Activated CD4-positive, alpha-beta T cell treated with anti-CD3 and anti-CD28 coated beads for 36 hours (primary cell): Measurements from ENCODE around the gene HAGH. TPM values are rescaled to one million over a fixed set of nuclear protein-coding genes. Genes with fewer than 3 reads are reported as not detected.

ENCODE experiments used
- ATAC-seq: fragments of 200-7000 bp; cut with Tn5 transposase; one replicate; pipeline ENCODE4 v1.10.0; 2021; ENCODE audit warnings: mild to moderate bottlenecking, moderate library complexity
- CTCF ChIA-PET: fragments of 350-600 bp; sonication (Branson Sonifier 250); formaldehyde crosslinking; loops from one replicate; lab custom pipeline; 2021; ENCODE audit warnings: antibody characterized with exemption; lab: Charles Lee
- POLR2A ChIA-PET: fragments of 350-600 bp; sonication (Branson Sonifier 250); formaldehyde crosslinking; loops from one replicate; lab custom pipeline; 2021; ENCODE audit warnings: antibody characterized with exemption, inconsistent platforms; lab: Charles Lee
- DNase-seq: peaks from one replicate; pipeline ENCODE4 v3.0.0-alpha.2; 2020
- H3K27ac Mint-ChIP-seq: one replicate; pipeline ENCODE4 v1.8.0; 2021; ENCODE audit warnings: mixed read lengths
- H3K27me3 Mint-ChIP-seq: one replicate; pipeline ENCODE4 v1.8.0; 2021; ENCODE audit warnings: mixed read lengths
- H3K36me3 Mint-ChIP-seq: one replicate; pipeline ENCODE4 v1.8.0; 2021; ENCODE audit warnings: low read depth, mixed read lengths
- H3K4me1 Mint-ChIP-seq: one replicate; pipeline ENCODE4 v1.8.0; 2021; ENCODE audit warnings: mixed read lengths
- H3K4me3 Mint-ChIP-seq: one replicate; pipeline ENCODE4 v1.8.0; 2021; ENCODE audit warnings: mild to moderate bottlenecking, moderate library complexity, mixed read lengths
- H3K9me3 Mint-ChIP-seq: one replicate; pipeline ENCODE4 v1.8.0; 2021; ENCODE audit warnings: low read depth, mixed read lengths
- intact Hi-C, 2 experiments: fragments of 100-400 bp; cut with DNase I in 1 of 2; cut with micrococcal nuclease in 1 of 2; formaldehyde crosslinking; loops; one replicate each; pipeline versions ENCODE4 v1.14.2 to v1.15.1; 2022 to 2024; cut with DNase I, micrococcal nuclease
- total RNA-seq, 2 experiments: library from RNA; stranded (reverse); gene quantifications; one replicate each; pipeline ENCODE4 v1.2.3, GENCODE V29; 2021

HAGH gene
- total RNA-seq, 2 experiments from 2014 or later = 20.9 to 25.0 TPM

DNA sequence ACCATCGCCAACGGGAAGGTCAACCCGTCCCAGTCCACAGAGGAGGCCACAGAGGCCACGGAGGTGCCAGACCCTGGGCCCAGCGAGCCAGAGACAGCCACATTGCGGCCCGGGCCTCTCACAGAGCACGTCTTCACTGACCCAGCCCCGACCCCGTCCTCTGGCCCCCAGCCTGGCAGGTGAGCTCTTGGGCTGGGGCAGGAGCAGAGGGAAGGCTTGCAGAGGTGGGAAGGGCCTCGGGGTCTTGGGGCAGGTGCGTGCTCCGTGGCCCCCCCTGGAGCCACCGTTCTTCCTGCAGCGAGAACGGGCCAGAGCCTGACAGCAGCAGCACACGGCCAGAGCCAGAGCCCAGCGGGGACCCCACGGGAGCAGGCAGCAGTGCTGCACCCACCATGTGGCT, 60.4 kb downstream of the HAGH start:
- no peak for ATAC-seq
- Mint-ChIP-seq H3K27ac (no peak overlapping the region), H3K4me3 (no peak overlapping the region), H3K4me1 (peaks cover 7% of the 10 kb centered on the region), H3K27me3 (no peaks in the 10 kb centered on the region), H3K36me3 (peaks cover 12% of the 10 kb centered on the region), H3K9me3 (no peaks in the 10 kb centered on the region)
- intact Hi-C loops = no loop called here
- DNase-seq = no peak
- ChIA-PET POLR2A (no interaction called here), CTCF (no interaction called here)

DNA sequence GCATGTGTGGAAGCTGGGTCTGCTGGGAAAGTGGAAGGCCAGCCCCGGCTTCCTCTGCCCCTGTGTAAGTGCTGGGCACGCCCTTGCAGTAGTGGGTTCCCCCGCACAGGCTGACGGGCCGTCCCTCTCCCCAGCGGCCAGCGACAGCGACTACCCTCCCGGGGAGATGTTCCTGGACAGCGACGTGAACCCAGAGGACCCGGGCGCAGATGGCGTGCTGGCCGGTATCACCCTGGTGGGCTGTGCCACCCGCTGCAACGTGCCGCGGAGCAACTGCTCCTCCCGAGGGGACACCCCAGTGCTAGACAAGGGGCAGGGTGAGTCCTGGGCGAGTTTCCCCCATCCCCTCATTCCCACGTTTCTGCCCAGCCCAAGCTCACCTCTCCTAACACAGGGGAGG, 60.8 kb downstream of the HAGH start:
- intact Hi-C loops = no loop called here
- Mint-ChIP-seq H3K27me3 (no peaks in the 10 kb centered on the region), H3K27ac (no peak overlapping the region), H3K36me3 (peaks cover 14% of the 10 kb centered on the region), H3K4me1 (peaks cover 7% of the 10 kb centered on the region), H3K9me3 (no peaks in the 10 kb centered on the region), H3K4me3 (no peak overlapping the region)
- ATAC-seq (no peak), DNase-seq (no peak)
- CTCF ChIA-PET = no interaction called here
- POLR2A ChIA-PET = no interaction called here

DNA sequence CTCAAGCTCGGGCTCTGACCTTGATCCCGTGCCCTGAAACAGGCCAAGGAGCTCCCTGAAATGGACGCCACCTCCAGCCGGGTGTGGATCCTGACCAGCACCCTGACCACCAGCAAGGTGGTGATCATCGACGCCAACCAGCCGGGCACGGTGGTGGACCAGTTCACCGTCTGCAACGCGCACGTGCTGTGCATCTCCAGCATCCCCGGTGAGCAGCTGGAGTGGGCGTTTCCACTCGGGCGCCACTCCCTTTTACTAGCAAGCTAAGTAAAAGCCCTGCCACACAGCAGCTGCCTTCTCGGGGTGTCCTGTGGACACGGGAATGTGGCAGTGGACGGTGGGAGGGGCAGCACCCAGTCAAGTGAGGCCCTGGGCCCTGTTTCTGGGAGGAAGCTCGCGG, 61.7 kb downstream of the HAGH start:
- CTCF ChIA-PET = no interaction called here
- POLR2A ChIA-PET = interaction anchor here (0.6 kb wide), 2 partner anchors 10 to 287 kb away, joined by 3 to 5 read pairs; no protein-coding TSS in a partner anchor

DNA sequence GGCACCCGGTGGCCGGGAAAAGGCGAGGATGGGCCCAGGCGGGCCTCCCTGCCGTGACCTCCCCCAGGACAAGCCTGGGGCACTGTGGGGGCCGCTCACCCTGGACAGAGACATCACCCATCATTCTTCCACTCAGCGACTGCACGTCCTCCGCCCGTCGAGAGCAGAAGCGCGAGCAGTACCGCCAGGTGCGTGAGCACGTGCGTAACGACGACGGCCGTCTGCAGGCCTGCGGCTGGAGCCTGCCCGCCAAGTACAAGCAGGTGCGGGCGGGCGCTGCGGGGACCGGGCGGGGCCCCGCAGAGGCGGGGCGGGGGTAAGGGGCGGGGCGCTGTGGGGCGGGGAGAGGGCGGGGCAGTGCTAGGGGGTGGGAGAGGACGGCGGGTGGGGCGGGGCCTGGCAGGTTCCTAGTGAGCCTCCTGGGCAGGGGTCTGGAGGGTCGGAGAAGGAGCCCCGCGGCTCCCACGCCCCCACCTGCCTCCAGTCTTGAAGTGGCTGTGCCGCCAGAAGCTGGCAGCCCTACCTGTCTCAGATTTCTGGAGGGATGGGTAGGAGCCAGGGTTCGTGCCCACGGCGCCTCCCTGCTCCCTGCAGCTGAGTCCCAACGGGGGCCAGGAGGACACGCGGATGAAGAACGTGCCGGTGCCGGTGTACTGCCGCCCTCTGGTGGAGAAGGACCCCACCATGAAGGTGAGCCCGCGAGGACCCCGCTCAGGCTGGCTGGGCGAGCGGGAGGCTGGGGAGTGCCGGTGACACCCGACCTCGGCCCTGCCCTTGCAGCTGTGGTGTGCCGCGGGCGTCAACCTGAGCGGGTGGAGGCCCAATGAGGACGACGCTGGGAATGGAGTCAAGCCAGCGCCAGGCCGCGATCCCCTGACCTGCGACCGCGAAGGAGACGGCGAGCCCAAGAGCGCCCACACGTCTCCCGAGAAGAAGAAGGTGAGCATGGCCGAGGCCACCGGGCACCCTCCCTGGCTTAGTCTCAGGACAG, 62.8 kb downstream of the HAGH start:
- intact Hi-C loops = no loop called here
- CTCF ChIA-PET = interaction anchor here (0.6 kb wide), 1 partner anchor 20 kb away, joined by 3 read pairs; no protein-coding TSS in a partner anchor
- H3K4me1 Mint-ChIP-seq = no peaks in the 10 kb centered on the region
- no peaks in the 10 kb centered on the region for H3K27me3 Mint-ChIP-seq
- no peak for DNase-seq
- H3K9me3 Mint-ChIP-seq = no peaks in the 10 kb centered on the region
- H3K36me3 Mint-ChIP-seq = peaks cover 9% of the 10 kb centered on the region
- H3K4me3 Mint-ChIP-seq = no peak overlapping the region
- ATAC-seq = no peak
- POLR2A ChIA-PET = interaction anchor here (0.5 kb wide), 1 partner anchor 14 kb away, joined by 6 read pairs; no protein-coding TSS in a partner anchor
- no peak overlapping the region for H3K27ac Mint-ChIP-seq

More for the DNA sequence above, 61.7 kb downstream of the HAGH start:
- no peak for ATAC-seq
- H3K27me3 Mint-ChIP-seq = no peaks in the 10 kb centered on the region
- no peak overlapping the region for H3K27ac Mint-ChIP-seq
- peaks cover 9% of the 10 kb centered on the region for H3K36me3 Mint-ChIP-seq
- H3K4me1 Mint-ChIP-seq = peaks cover under 1% of the 10 kb centered on the region
- intact Hi-C loops = no loop called here
- H3K4me3 Mint-ChIP-seq = no peak overlapping the region
- DNase-seq = no peak
- no peaks in the 10 kb centered on the region for H3K9me3 Mint-ChIP-seq

DNA sequence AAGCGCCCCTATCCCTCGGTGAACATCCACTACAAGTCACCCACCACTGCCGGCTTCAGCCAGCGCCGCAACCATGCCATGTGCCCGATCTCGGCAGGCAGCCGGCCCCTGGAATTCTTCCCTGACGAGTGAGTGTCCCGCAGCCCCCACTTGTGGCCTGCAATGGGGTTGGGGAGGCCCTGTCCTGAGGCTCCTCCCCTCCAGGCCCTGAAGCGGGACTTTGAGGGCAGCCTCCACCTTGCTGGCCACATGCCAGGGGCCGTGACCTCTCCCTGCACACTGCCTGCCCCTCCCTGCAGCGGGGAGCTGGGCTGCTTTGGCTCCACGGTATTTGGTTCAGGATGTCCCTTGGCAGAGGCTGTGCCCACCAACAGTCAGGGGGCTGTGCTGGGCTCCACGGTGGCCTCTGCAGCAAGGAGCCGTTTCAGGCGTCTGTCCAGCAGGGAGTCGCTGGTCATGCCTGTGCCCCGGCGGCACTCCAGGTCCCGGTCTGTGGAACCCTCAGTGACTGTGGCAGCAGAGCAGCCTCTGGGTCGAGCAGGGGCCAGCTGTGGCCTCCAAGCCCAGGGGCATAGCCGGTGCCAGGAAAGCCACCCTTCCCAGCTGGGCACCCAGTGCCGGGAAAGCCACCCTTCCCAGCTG, 63.6 kb downstream of the HAGH start:
- POLR2A ChIA-PET = no interaction called here
- no peaks in the 10 kb centered on the region for H3K4me1 Mint-ChIP-seq
- H3K27ac Mint-ChIP-seq = no peak overlapping the region
- no peak overlapping the region for H3K4me3 Mint-ChIP-seq
- peaks cover 8% of the 10 kb centered on the region for H3K36me3 Mint-ChIP-seq
- intact Hi-C loops = no loop called here
- DNase-seq (no peak), ATAC-seq (no peak)
- CTCF ChIA-PET = interaction anchor here (0.7 kb wide), 1 partner anchor 30 kb away, joined by 3 read pairs; no protein-coding TSS in a partner anchor
- no peaks in the 10 kb centered on the region for H3K9me3 Mint-ChIP-seq
- no peaks in the 10 kb centered on the region for H3K27me3 Mint-ChIP-seq

DNA sequence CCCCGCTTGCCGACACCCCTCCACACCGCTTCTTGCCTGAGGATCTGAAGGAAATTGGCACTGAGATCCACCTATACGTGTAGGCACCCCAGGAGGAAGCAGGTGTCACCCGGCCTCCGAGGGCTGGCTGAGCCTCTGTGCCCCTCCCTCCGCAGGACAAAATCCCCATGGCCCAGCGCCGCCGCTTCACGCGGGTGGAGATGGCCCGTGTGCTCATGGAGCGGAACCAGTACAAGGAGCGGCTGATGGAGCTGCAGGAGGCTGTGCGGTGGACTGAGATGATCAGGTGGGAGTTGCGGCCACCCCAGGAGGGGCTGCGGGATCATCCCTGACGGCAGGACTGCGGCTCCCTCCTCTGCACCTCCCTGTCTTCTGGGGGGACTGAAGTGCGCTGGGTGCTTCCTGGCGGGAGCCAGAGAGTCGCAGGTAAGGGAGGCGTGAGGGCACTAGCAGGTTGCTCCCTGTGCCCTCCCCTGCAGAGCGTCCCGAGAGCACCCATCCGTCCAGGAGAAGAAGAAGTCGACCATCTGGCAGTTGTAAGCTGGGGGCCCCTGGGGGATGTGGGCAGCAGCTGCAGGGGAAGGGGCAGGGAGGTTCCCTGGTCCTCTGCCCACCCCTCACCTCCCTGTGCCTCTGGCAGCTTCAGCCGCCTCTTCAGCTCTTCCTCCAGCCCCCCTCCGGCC, 64.3 kb downstream of the HAGH start:
- DNase-seq = no peak
- H3K36me3 Mint-ChIP-seq = peaks cover 7% of the 10 kb centered on the region
- CTCF ChIA-PET = interaction anchor here (0.7 kb wide), 1 partner anchor 29 kb away, joined by 3 read pairs; no protein-coding TSS in a partner anchor

DNA sequence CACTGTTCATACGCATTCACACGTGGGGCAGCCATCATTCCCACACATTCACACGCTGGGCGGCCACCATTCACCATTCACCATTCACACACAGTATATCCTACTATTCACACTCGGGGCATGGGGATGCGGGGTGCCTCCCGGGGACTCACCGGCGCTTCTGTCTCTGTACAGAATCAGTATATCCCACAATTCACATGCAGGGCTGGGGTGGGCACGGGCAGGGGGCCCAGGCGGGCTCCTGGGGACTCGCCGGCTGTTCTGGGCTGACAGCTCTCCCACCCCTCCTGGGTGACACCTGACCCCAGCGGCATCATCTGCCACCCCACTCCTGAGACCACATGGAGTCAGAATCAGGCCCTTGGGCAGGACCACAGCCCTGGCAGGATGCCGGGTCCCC, 64.9 kb downstream of the HAGH start:
- ChIA-PET POLR2A (no interaction called here), CTCF (no interaction called here)
- DNase-seq = no peak
- H3K9me3 Mint-ChIP-seq = no peaks in the 10 kb centered on the region
- no peaks in the 10 kb centered on the region for H3K27me3 Mint-ChIP-seq
- H3K36me3 Mint-ChIP-seq = peaks cover 7% of the 10 kb centered on the region
- no peak overlapping the region for H3K4me3 Mint-ChIP-seq
- H3K4me1 Mint-ChIP-seq = peaks cover 8% of the 10 kb centered on the region
- intact Hi-C loops = no loop called here
- no peak for ATAC-seq
- H3K27ac Mint-ChIP-seq = no peak overlapping the region

More for the DNA sequence above, 64.3 kb downstream of the HAGH start:
- ATAC-seq = no peak
- POLR2A ChIA-PET = no interaction called here
- intact Hi-C loops = no loop called here
- Mint-ChIP-seq H3K9me3 (no peaks in the 10 kb centered on the region), H3K4me3 (no peak overlapping the region), H3K27ac (no peak overlapping the region), H3K4me1 (peaks cover 3% of the 10 kb centered on the region), H3K27me3 (no peaks in the 10 kb centered on the region)

DNA sequence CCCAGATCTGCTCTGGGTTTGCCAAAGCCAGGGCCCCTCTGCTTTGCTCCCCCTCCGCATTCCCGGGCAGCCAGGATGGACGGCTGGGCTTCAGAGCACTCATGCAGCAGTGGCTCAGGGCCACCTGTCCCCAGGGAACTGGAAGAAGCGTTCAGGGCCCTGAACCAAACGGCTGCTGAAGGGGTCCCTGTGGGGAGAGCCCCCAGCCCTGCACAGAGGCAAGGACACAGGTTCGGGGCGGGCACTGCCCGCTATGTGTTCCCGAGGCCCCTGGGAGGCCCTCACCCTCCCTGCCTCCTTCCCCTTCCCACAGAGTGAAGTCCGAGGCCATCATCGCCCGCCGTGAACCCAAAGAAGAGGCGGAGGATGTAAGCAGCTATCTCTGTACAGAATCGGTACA, 65.7 kb downstream of the HAGH start:
- POLR2A ChIA-PET = no interaction called here

DNA sequence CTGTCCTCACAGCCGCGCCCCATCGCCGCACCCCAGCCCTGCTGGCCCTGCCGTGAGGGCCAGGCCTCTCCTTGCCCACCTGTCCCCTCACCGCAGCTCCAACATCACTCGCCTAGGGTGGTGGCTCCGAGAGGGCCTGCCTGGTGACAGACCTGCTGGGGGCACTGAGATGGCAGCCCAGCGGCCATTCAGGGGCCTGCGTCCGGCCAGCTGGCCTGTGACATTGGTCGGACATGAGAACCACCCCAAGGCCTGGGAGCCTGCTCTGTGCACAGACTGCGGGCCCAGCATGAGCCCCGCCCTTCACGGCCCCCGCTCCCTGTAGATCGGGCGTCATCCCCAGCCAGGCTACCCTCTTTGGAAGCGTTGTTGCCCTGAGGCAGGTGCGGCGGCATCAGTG, 67.1 kb downstream of the HAGH start:
- no peak overlapping the region for H3K27ac Mint-ChIP-seq
- ATAC-seq (no peak), DNase-seq (no peak)
- peaks cover 10% of the 10 kb centered on the region for H3K4me1 Mint-ChIP-seq
- peaks cover 10% of the 10 kb centered on the region for H3K36me3 Mint-ChIP-seq
- no peaks in the 10 kb centered on the region for H3K9me3 Mint-ChIP-seq
- H3K4me3 Mint-ChIP-seq = no peak overlapping the region
- ChIA-PET POLR2A (no interaction called here), CTCF (interaction anchor here (0.8 kb wide), 1 partner anchor 115 kb away, joined by 3 read pairs; no protein-coding TSS in a partner anchor)
- H3K27me3 Mint-ChIP-seq = no peaks in the 10 kb centered on the region
- intact Hi-C loops = no loop called here

More for the DNA sequence above, 65.7 kb downstream of the HAGH start:
- CTCF ChIA-PET = no interaction called here
- H3K36me3 Mint-ChIP-seq = peaks cover 7% of the 10 kb centered on the region
- no peaks in the 10 kb centered on the region for H3K9me3 Mint-ChIP-seq
- H3K27ac Mint-ChIP-seq = no peak overlapping the region
- ATAC-seq (no peak), DNase-seq (no peak)
- H3K27me3 Mint-ChIP-seq = no peaks in the 10 kb centered on the region
- intact Hi-C loops = no loop called here
- no peak overlapping the region for H3K4me3 Mint-ChIP-seq
- peaks cover 10% of the 10 kb centered on the region for H3K4me1 Mint-ChIP-seq

DNA sequence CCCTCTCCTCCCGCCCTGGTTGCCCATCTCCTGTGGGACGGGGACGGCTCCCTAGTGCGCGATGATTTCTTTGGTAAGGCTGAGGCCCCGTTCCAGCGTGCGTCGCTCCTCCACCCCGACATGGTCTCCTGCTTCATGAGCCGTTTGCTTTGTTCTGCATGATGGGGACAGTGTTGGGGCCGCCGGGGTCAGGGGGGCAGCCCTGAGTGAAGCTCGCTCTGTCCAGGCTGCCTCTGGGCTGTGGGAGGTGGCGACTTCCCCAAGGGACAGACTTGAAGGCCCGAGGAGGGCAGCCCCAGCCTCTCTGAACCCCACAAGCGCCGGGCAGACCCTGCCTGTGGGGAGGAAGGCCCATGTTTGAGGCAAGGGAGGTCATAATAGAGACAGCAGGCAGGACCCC, 67.7 kb downstream of the HAGH start:
- intact Hi-C loops = no loop called here
- Mint-ChIP-seq H3K4me3 (no peak overlapping the region), H3K27me3 (no peaks in the 10 kb centered on the region), H3K27ac (no peak overlapping the region), H3K36me3 (peaks cover 10% of the 10 kb centered on the region), H3K4me1 (peaks cover 10% of the 10 kb centered on the region), H3K9me3 (no peaks in the 10 kb centered on the region)
- ChIA-PET POLR2A (no interaction called here), CTCF (no interaction called here)
- DNase-seq (no peak), ATAC-seq (no peak)

DNA sequence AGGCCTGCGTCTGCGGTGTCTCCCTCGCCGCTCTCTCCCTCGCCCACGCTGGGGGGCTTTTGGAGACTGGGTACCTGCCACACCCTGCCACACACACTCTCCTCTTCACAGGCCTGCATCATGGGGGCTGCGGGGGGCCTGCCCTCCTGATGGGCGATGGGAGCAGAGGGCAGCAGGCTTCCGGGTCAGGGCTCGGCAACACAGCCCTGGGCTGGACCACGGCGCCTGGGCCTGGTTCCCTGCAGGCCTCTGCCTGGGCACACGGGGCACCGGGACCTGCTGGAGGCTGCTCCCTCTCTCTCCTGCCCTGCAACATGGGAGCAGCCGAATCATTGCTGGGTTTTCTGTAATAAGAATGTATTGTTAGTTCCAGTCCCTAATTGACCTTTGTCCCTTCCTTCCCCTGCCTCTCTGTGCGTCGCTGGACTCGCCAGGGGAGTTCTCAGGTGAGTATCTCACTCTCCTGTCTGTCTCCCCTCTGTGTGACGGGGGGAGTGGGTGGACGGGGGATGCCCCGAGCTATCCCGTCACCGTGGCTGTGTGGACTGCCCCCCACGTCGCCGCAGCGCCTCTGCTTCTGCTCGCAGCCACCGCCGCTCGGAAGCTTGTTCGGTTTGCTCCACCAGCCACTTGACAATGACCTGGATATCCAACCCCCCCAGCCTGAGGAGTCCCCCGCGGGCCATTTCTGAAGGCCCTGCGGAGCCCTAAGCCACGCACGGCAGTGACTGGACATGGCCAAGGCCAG, 68.7 kb downstream of the HAGH start:
- Mint-ChIP-seq H3K27ac (no peak overlapping the region), H3K4me3 (no peak overlapping the region), H3K27me3 (no peaks in the 10 kb centered on the region), H3K4me1 (peaks cover 10% of the 10 kb centered on the region), H3K36me3 (peaks cover 11% of the 10 kb centered on the region), H3K9me3 (no peaks in the 10 kb centered on the region)
- ChIA-PET CTCF (no interaction called here), POLR2A (no interaction called here)
- no peak for DNase-seq
- no peak for ATAC-seq
- intact Hi-C loops = no loop called here
